H4 (cell line): ENCODE data around the gene OR8B3. TPM values are rescaled to one million over a fixed set of nuclear protein-coding genes. Genes with fewer than 3 reads are reported as not detected.
A peak's percentile ranks its signal among the peaks of the same experiment; 100 is the strongest.
"Not testable (repeated sequence)": the region's sequence is repeated elsewhere in the genome, so short reads cannot be mapped to it uniquely, and the experiment has no call there.

Source experiments
- DNase-seq: peaks from one replicate; pipeline ENCODE4 v3.0.0-alpha.2; 2015; ENCODE audit warnings: low spot score
- total RNA-seq: library from RNA; depleted of rRNA; stranded (reverse); fragments of >200 nt; shearing (Covaris generic); gene quantifications from 2 replicates; pipeline ENCODE4 v1.2.3, GENCODE V29; 2014; rRNA removed

Gene OR8B3
- total RNA-seq: not detected in 2 replicates

DNA sequence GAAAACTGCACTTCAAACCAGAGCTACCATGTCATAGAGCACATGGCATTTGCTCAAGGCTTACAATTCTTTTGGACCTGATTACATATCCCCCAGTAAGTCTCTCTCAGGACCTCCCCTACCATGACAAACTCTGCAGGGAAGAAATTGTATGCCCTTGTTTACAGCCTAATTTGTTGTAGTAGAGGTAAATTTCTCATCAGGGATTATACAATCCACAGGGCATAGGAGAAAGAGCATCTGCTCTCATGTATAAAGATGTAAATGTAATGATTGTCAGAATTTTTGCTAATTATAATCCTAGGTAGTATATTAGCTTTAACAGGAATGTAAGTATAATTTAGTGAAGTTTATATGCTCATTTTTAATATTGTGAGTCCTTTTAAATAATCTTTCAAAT is at the start of gene OR8B3:
Gene OR8B3 (minus strand): TSS at position 101 of the 400 bp plus-strand sequence. CDS start 1,673 bp downstream, outside the sequence.
- DNase-seq: no peak

DNA sequence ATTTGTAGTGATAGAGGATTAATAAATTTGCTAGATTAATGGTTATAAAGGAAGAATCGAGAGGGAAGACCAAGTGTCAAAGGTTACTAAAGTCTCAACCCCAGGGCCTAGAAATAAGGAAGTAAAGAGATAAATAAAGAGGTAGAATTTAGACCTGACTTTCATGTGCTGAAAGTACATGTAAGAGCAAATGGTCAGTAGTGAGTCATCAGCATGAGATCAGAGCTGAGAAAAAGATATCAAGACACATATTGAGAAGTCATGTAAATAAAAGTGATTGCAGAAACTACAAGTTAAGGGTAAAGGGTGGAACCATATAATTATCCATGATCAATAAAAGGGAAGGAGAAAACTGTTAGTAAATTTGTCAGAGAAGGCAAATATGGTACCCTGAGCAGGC is 48.1 kb upstream of the OR8B3 start:
- DNase-seq: no peak

- DNase-seq: no peak
These were observed 46.9 kb upstream of the OR8B3 start, which contains the start of gene OR8B8 for GRCh38 chr11:124445646-124446150. Gene OR8B8, minus strand, starts transcription at chr11:124445696. Its CDS starts 4,611 bp downstream, at chr11:124441085.

DNA sequence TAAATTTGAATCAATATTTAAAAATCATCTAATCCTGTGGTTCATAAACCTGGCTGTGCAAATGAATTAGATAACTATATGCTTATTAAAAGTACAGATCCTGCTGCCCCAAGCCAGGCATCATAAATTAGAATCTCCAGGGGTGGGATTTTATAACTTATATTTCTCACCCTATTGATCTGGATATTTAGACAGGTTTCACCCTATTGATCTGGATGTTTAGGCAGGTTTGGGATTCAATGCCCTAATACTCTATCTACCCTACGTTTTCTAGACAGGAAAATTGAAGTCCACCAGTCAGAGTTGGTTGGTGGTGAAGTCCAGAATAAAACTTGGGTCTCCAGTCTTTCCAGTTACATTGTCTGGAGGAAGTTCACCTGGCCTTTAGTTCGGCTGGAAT is 44.0 kb upstream of the OR8B3 start:
- no peak for DNase-seq

GRCh38 chr11:124442442-124442841 is 43.6 kb upstream of the OR8B3 start:
- no peak for DNase-seq

- no peak for DNase-seq
These were observed 42.7 kb upstream of the OR8B3 start for GRCh38 chr11:124441519-124441918.

DNA sequence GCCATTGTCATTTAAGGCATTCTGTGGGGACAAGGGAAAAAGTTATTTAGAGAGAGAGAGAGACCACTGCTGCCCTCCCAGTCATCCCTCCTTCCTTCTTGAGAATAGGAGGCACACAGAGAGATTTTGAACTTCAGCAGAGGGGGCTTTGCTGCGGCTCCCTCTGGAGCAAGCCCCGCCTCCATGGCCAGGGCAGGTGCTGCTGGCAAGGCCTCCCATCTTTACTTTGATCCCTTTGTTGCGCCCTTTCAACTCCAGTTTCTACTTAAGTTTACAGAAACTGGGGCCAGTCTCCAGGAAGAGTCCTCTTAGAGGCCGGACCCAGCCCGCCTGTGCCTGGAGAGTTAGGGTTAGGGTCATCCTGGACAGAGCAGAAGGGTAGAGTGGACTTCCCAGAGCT is 42.3 kb upstream of the OR8B3 start:
- no peak for DNase-seq

GRCh38 chr11:124440608-124441007 is 41.8 kb upstream of the OR8B3 start:
- DNase-seq: no peak

DNA sequence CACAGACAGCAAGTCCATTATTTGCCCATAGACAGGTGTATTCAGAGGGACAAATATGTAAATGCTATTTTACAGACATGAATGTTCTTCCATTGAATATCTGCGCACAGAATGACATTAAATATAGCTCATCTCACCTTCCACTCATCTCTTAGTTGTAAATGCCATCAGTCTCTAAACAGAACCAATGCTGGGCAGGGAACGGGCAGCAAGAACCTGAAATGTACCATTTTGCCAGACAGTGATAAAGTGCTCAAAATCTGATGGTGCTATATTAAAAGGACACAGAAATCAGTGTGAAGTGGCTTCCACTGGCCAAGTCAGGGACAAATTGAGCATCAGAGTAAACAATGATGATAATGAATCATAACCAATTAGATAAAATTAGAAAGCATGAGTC is 35.9 kb upstream of the OR8B3 start:
- no peak for DNase-seq

- DNase-seq: no peak
These were observed 30.8 kb upstream of the OR8B3 start for GRCh38 chr11:124429599-124429998.

DNA sequence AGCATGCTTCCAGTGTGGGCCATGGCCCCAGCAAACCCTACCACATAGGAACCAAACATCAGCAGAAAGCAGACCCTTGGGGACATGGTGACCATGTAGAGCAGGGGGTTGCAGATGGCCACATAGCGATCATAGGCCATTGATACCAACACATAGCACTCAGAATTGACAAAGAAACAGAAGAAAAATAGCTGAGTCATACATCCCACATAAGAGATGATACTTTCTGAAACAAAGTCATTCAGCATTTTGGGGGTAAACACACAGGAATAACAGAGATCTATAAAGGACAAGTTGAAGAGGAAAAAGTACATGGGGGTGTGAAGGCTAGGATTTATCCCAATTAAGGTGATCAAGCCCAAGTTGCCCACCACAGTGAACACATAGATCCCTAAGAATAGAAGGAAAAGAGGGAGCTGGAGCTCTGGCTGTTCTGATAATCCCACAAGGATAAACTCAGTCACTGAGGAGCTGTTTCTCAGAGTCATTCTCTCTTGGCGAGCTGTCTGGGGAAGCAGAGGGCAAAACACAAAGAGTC is 25.6 kb upstream of the OR8B3 start, which contains the start of gene OR8B4:
Gene OR8B4 (minus strand): TSS at position 488 of the 538 bp plus-strand sequence. CDS start 0 bp downstream, at position 488.
- DNase-seq: no peak

GRCh38 chr11:124421043-124421442 is 22.2 kb upstream of the OR8B3 start:
- DNase-seq: no peak

GRCh38 chr11:124415356-124415923 is 16.6 kb upstream of the OR8B3 start:
- peak; percentile 39 for DNase-seq

DNA sequence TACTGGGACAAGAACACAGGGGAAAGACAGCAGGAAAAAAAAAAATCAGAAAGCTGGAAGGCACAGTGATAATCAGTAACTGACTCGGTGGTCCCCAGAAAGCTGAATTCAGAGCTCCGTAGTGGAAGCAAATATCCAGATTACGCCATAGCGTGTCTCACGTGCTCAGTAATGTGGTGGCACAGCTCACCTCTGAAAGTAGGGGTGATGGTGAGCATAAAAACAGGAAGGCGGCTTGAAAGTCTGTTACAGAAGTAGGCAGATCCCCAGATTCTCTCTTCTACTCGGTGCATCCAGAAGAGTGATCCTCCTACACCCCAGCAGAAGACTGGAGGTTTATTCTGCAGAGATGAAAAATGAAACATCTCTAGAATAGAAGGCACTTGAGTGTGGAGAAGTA is 11.1 kb upstream of the OR8B3 start:
- DNase-seq: no peak

DNA sequence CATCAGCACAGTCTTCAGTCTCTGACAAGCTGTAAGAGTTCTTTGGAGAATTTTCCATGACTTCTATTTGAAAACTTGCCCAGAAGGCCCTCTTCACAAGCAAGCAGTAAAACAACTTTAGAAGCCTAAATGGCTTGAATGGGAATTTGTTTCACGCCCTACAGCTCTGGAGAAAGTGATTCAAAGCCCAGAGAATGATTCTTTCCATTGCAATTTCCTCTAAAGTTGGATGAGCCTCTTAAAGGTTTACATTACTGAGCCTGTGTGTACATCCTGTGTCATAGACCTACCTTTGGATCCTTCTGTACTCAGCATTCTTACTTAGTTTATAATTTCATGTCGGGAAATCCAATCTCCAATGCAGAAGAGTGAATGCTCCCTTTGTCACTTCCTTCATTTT is 6.8 kb upstream of the OR8B3 start:
- no peak for DNase-seq

DNA sequence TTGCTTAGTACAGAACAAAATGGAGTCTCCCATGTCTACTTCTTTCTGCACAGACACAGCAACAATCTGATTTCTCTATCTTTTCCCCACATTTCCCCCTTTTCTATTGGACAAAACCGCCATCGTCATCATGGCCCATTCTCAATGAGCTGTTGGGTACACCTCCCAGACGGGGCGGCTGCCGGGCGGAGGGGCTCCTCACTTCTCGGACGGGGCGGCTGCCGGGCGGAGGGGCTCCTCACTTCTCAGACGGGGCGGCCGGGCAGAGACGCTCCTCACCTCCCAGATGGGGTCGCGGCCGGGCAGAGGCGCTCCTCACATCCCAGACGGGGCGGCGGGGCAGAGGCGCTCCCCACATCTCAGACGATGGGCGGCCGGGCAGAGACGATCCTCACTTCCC is 4.4 kb upstream of the OR8B3 start:
- DNase-seq: not testable (repeated sequence)

- DNase-seq: peak; percentile 76
These were observed 3.6 kb upstream of the OR8B3 start for GRCh38 chr11:124402326-124402922.

GRCh38 chr11:124396847-124397246 is 2.0 kb downstream of the OR8B3 start:
- not testable (repeated sequence) for DNase-seq

- DNase-seq: peak; percentile 30
These were observed 4.4 kb downstream of the OR8B3 start for GRCh38 chr11:124394408-124394807.

DNA sequence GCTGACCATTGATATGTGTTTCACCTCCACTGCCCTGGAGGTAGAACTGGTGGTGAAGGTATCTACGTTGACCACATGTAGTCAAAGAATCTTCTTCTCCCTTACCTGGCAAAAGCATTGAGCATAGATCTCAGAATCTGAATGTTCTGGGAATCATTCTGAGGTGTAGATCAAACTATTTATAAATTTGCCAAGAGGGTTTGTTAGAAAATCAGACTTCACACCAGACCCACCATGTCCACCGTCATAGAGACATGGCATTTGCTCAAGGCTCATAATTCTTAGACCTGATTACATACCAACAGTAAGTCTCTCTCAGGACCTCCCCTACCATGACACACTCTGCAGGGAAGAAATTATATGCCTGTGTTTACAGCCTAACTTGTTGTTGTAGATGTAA is 14.4 kb downstream of the OR8B3 start, which contains the start of gene OR8B2:
Gene OR8B2 (minus strand): TSS at position 101 of the 400 bp plus-strand sequence. CDS start 1,156 bp downstream, outside the sequence.
- no peak for DNase-seq

GRCh38 chr11:124382857-124383256 is 16.0 kb downstream of the OR8B3 start:
- DNase-seq: not testable (repeated sequence)

DNA sequence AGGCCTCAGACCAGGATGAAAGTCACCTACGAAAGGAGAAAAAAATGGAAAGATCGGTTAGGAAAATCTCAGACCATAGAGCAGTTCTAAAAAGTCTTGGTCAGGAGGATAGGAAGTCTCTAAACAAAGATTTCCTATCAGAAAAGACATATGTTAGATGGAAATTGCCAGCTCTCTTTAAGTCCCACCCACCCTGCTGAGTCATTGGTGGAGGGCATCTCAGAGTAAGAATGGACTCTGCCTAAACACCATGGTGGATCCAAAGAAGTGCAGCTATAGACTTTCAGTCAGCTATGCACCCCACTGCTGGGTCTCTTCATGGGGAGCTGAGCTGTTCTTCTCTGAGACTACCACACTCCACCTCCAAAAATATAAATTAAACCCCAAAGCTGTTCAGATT is 18.2 kb downstream of the OR8B3 start:
- no peak for DNase-seq

DNA sequence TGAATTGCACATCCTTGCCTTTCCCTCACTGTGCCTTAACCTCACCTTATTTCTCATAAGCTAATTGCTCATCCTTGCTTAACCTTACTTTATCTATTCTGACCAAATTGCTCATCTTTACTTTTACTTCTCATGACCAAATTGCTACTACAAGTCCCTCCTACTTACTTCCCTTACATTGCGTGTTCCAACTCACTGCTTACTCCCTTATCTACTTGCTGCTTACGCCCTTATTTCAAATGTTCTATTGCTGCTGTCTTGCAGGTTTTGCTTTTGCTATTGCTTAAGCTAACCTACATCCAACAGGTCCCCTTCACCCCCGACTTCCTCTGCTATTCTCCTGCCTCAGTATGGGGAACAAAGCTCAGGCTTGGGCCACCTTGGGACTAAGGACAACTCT is 22.5 kb downstream of the OR8B3 start:
- DNase-seq: no peak
